ENCODE measurements around the gene TMPRSS6. TPM values are rescaled to one million over a fixed set of nuclear protein-coding genes. Genes with fewer than 3 reads are reported as not detected.

TMPRSS6 gene
- polyA plus RNA-seq, 3 donors, result 0.17 to 0.21 (median 0.21) TPM

- no peak for DNase-seq (ENCODE audit: low read depth in 3 of 3, low spot score in 2 of 3)
These were observed 39.8 kb downstream of the TMPRSS6 start for GRCh38 chr22:37069719-37070118.

DNA sequence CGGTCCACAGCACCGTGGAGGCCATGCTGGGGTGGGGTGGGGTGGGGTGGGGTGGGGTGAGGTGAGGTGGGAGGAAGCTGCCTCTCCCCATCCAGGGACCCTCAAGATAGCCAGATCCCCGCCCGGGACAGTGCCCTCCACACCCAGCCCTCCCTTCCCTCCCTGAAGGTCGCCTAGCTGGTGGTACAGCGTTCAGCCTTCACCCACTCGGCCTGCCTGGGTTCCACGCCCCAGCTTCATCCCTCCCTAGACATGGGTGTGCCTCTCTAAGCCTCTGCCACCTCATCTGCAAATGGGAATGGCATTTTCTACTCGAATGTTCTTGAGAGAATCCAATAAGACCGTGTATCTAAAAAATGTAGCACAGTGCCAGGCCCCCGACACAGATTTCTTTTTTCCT is 40.2 kb downstream of the TMPRSS6 start:
- no peak for DNase-seq (ENCODE audit: low read depth in 3 of 3, low spot score in 2 of 3)

DNA sequence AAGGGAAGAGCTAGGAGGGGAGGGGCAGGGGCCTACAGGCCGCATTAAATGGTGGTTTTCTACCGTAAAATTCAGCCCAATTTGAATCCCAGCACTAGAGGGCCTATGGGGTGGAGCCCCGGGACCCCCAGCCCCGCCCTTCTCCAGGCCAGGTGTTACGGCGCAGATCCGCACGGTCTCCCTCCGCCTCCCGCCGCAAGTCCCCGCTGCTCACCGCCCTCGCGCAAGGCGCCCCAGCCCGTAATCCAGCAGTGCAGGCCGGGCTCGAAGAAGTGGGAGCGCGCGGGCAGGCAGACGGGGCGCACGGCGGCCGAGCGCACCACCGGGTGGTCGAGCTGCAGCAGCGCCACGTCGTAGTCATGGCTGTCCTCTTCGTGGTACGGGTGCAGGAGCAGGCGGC is 40.7 kb downstream of the TMPRSS6 start:
- DNase-seq (ENCODE audit: low read depth in 3 of 3, low spot score in 2 of 3), result no peak

DNA sequence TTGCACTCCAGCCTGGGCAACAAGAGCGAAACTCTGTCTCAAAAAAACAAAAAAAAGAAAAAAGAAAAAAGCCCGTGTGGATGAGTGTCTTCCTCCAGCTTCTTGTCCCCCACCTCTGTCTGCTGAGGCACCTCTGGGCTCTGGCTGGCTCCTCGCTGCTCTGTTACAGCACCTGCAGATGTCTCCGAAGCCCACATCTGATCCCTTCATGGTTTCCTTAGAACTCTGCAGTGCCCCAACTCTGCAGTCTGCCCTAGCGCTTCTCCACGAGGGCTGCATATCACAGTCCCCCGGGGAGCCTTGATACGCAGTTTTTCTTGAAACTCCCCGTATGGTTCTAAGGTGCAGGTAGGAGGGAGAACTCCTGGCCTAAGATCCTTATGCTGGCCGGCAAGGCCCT is 42.1 kb downstream of the TMPRSS6 start:
- DNase-seq (ENCODE audit: low read depth in 3 of 3, low spot score in 2 of 3), result no peak

GRCh38 chr22:37065961-37066360 is 43.6 kb downstream of the TMPRSS6 start:
- DNase-seq (ENCODE audit: low read depth in 3 of 3, low spot score in 2 of 3), result no peak

DNA sequence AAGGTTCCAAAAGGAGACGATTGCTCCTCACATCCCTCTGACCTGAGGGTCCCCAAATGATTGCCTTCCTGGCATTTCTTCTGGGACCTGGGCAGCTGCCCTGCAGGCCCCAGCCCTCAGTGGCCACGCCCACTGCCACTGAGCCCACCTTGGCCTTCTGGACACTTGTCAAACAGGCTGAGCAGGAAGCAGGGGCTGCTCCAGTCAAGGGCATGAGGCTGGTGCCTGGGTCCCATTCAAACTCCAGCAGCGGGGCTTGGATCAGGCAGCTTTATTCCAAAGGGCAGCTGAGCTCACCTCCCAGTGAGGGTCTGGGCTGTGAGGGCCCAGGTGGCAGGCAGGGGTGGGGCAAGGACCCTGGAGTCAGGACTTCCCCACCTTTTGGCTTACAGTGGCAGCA is 44.3 kb downstream of the TMPRSS6 start:
- DNase-seq (ENCODE audit: low read depth in 3 of 3, low spot score in 2 of 3), result no peak

DNA sequence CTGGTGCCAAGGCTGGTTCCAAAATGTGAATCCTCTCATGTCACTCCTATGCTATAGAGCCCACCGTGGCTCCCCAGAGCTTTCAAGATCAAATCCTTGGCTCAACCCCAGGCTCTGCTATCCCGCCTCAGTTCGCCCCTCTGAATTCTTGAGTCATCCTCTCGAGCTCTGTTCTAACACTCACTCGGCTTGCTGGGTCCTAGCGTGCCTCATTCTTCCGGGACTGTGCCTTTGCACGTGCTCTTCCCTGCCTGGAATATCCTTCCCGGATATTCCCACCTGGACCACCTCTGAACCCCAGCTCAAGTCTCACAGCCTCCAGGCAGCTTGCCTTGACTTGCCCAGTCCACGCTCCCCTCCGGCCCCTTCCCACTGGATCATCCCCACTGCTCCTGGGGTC is 45.0 kb downstream of the TMPRSS6 start:
- DNase-seq (ENCODE audit: low read depth in 3 of 3, low spot score in 2 of 3), result no peak

DNA sequence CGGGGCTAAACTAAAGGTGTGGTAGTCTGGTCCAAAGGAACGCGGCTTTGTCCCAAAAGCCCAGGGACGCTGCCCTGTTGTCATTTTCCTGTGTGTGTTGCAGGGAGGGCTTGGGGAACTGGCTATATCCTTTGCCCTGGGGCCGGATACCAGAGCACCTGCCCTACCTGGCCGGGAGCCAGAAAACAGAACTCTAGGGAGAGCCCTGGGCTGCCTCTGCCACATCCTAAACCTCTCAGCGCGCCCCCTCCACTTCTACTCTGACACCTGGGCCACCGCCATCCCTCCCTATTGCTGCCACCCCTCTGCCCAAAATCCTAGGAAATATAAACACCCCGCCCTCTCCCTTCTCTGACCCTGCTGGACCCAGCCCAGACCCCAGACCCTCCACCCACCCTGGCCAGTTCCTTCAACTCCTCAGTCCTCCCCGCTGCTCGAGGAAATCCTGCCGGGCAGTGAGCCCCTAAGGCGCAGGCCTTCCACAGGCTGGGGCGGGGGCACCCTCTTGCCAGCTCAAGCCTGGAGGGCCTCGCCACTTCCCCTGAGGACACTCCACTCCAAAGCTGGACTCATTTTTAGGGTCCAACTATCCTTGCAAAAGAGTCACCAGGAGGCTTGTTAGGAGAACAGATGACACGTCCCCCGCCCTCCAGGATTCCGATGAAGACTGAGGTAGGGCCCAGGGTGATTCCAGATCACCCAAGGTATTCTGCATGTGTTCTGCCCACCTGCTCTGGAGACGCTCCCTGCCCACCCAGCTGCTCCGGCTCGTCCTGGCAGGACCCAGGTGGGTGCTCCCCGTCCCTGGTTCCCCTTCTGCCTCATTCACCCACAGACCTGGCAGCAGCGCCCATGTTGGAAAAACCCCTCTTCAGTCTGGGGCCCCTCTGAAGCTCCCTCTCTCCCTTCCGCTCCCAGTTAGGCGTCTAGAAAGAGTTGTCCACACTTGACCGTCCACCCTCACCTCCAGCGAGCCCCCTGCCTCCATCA is 45.8 kb downstream of the TMPRSS6 start:
- DNase-seq (ENCODE audit: low read depth in 3 of 3, low spot score in 2 of 3), result no peak

DNA sequence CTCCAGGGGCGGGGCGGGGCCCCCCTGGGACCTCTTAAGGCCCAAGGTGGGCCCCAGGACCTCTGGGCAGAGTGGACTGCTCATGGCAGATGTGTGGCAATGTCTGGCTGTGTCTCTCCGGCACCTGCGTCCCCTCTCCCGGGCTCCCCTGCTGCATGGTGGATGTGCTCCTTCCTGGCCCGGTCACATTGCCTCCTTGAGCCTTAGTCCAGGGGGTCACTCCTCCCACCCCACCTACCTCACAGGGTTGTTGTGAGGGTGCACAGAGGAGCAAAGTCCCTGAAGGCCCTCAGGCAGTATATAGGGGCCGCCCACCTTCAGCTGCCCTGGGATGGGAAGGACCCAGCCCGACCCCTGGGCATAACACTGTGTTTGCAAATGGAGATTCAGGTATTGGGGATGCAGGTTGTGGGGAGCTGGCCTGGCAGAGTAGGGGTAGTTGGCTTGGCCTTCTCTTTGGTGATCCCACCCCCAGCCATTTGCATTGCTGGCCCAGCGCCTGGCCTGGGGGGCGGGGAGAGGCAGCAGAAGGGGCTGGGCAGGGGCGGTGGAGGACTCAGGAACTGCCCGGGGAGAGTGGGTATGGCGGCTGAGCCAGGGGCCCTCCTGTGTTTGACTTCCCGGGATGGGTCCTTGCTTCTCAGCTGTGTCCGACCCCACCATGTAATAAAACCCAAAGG is 46.7 kb downstream of the TMPRSS6 start:
- no peak for DNase-seq (ENCODE audit: low read depth in 3 of 3, low spot score in 2 of 3)

DNA sequence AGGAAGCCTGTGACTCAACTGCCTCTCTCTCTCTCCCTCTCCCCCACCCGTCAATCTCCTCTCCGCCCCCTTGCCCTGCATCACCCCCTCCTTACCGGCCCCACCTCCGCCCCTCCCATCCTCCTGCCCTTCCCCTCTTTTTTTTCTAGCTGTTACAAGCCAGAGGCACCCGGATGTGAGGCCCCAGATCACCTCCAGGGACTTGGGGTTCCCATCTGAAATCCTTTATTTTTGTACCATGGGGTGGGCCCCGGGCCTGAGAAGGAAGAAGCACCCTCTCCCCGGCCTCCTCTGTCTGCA is 47.2 kb downstream of the TMPRSS6 start:
- DNase-seq (ENCODE audit: low read depth in 3 of 3, low spot score in 2 of 3), result no peak

- DNase-seq (ENCODE audit: low read depth in 3 of 3, low spot score in 2 of 3), result no peak
These were observed 47.7 kb downstream of the TMPRSS6 start for GRCh38 chr22:37061611-37062375.

GRCh38 chr22:37060801-37061610 is 48.5 kb downstream of the TMPRSS6 start:
- no peak for DNase-seq (ENCODE audit: low read depth in 3 of 3, low spot score in 2 of 3)

- no peak for DNase-seq (ENCODE audit: low read depth in 3 of 3, low spot score in 2 of 3)
These were observed 49.5 kb downstream of the TMPRSS6 start for GRCh38 chr22:37059876-37060449.

GRCh38 chr22:37058917-37059701 is 50.4 kb downstream of the TMPRSS6 start:
- no peak for DNase-seq (ENCODE audit: low read depth in 3 of 3, low spot score in 2 of 3)

- DNase-seq (ENCODE audit: low read depth in 3 of 3, low spot score in 2 of 3), result no peak
These were observed 51.6 kb downstream of the TMPRSS6 start for GRCh38 chr22:37057796-37058510.

DNA sequence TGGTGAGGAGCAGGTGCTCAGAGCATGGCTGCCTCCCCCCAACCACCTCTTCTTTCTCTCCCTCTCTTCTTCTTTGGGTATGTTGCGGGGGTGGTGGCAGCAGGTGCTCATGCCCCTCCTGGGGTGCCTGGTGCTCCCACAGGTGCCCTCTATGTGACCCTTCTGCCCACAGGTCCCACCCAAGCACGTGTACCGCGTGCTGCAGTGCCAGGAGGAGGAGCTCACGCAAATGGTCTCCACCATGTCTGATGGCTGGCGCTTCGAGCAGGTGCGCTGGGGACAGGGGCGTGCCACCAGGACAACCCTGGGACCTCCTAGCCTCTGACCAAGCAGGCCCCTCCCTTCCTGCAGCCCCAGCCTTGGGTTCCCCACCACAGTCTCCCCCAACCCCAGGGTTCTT is 52.3 kb downstream of the TMPRSS6 start:
- DNase-seq (ENCODE audit: low read depth in 3 of 3, low spot score in 2 of 3), result no peak

DNA sequence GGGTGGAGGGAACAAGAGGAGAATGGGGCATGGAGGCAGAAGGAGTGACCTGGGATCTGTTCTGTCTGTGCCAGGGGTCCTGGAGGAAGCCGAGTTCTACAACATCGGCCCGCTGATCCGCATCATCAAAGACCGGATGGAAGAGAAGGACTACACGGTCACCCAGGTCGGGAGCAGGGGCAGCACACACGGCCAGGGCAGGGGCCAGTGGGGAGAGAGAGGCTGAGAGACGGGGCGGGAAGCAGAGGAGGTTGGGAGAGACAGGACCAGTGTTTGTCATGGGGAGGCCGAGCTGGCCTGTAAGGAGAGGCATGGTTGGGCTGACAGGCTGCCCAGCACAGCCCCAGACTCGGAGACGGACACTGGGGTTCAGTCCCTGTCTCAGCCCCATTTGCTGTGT is 53.3 kb downstream of the TMPRSS6 start:
- DNase-seq (ENCODE audit: low read depth in 3 of 3, low spot score in 2 of 3), result no peak

GRCh38 chr22:37054600-37055365 is 54.7 kb downstream of the TMPRSS6 start:
- DNase-seq (ENCODE audit: low read depth in 3 of 3, low spot score in 2 of 3), result no peak
